ENCODE data around the gene SLC27A1.

SLC27A1 gene

GRCh38 chr19:17424743-17425365 is 45.5 kb upstream of the SLC27A1 start (continued):
- TF ChIP-seq ZNF843 (tag by site-specific recombination; IDR thresholded peaks at IDR 0.05) (no peak), ZNF266 (tag by site-specific recombination; IDR thresholded peaks at IDR 0.05; ENCODE audit: low read depth) (no peak), ZNF791 (tag by site-specific recombination; IDR thresholded peaks at IDR 0.05) (no peak), ZNF416 (tag by site-specific recombination; IDR thresholded peaks at IDR 0.05) (no peak), ZNF155 (tag by site-specific recombination; IDR thresholded peaks at IDR 0.05) (no peak), PATZ1 (tag by site-specific recombination; IDR thresholded peaks at IDR 0.05) (peak; percentile 96), GFI1B (tag by site-specific recombination; IDR thresholded peaks at IDR 0.05) (no peak), ZBTB26 (tag by site-specific recombination; optimal IDR thresholded peaks at IDR 0.05) (no peak), ZNF433 (tag by site-specific recombination; IDR thresholded peaks at IDR 0.05; ENCODE audit: low read depth) (no peak), KLF16 (tag by site-specific recombination; IDR thresholded peaks at IDR 0.05) (peak; percentile 90), ZNF112 (tag by site-specific recombination; IDR thresholded peaks at IDR 0.05) (no peak), ZBTB17 (tag by site-specific recombination; IDR thresholded peaks at IDR 0.05) (no peak), ZFHX2 (tag by site-specific recombination; conservative IDR thresholded peaks at IDR 0.05) (peak; percentile 92), ZIC2 (tag by site-specific recombination; IDR thresholded peaks at IDR 0.05) (peak; percentile 64), ZNF248 (tag by site-specific recombination; IDR thresholded peaks at IDR 0.05) (no peak), BCL11A (tag by site-specific recombination; IDR thresholded peaks at IDR 0.05; ENCODE audit: low read depth) (no peak), ZBTB20 (tag by site-specific recombination; IDR thresholded peaks at IDR 0.05) (no peak; the same call in 1 of the 2 replicates), KLF8 (tag by site-specific recombination; IDR thresholded peaks at IDR 0.05) (no peak), ZNF366 (tag by site-specific recombination; conservative IDR thresholded peaks at IDR 0.05) (peak; percentile 54; the same call in 1 of the 2 replicates), YY1 (tag by site-specific recombination; IDR thresholded peaks at IDR 0.05) (no peak), PBX3 (CRISPR knock-in tag; IDR thresholded peaks at IDR 0.05) (no peak), ZXDB (tag by site-specific recombination; IDR thresholded peaks at IDR 0.05) (peak; percentile 84), ZNF561 (tag by site-specific recombination; IDR thresholded peaks at IDR 0.05; ENCODE audit: borderline replicate concordance) (no peak), ZNF23 (tag by site-specific recombination; IDR thresholded peaks at IDR 0.05; ENCODE audit: borderline replicate concordance) (no peak), BCL11B (tag by site-specific recombination; IDR thresholded peaks at IDR 0.05; ENCODE audit: low read depth) (0 out of 2 replicates have a peak, but pooled peaks have one; percentile 47), ZNF26 (tag by site-specific recombination; IDR thresholded peaks at IDR 0.05) (no peak), CTCF (tag by site-specific recombination; IDR thresholded peaks at IDR 0.05) (peak; percentile 83), ZNF148 (tag by site-specific recombination; IDR thresholded peaks at IDR 0.05; ENCODE audit: borderline replicate concordance) (no peak), ZNF223 (tag by site-specific recombination; IDR thresholded peaks at IDR 0.05) (no peak), ZEB2 (tag by site-specific recombination; IDR thresholded peaks at IDR 0.05) (peak; percentile 59; the same call in 1 of the 2 replicates)
